Endometrial microvascular endothelial cells (primary cell): Measurements from ENCODE around the gene COL3A1. TPM values are rescaled to one million over a fixed set of nuclear protein-coding genes. Genes with fewer than 3 reads are reported as not detected.

Source experiments
- in situ Hi-C: cut with HindIII; loops from 2 replicates; pipeline ENCODE4 v1.10.0; 2017; ENCODE audit warnings: low sequenced_read_pairs, low pct_unique_long_range_greater_than_20kb; ENCODE audit errors: inconsistent ontology term
- total RNA-seq: library from RNA; depleted of rRNA; stranded (reverse); fragments of >200 nt; gene quantifications from one replicate; pipeline ENCODE4 v1.2.3, GENCODE V29; 2015; ENCODE audit errors: inconsistent ontology term

Gene COL3A1
- total RNA-seq, 1 donor from 2014 or later: 23.0 TPM

DNA sequence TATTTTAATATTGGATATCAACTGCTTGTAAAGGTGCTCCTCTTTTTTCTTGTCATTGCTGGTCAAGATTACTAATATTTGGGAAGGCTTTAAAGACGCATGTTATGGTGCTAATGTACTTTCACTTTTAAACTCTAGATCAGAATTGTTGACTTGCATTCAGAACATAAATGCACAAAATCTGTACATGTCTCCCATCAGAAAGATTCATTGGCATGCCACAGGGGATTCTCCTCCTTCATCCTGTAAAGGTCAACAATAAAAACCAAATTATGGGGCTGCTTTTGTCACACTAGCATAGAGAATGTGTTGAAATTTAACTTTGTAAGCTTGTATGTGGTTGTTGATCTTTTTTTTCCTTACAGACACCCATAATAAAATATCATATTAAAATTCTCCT, 38.2 kb downstream of the COL3A1 start:
- in situ Hi-C loops: no loop called here

DNA sequence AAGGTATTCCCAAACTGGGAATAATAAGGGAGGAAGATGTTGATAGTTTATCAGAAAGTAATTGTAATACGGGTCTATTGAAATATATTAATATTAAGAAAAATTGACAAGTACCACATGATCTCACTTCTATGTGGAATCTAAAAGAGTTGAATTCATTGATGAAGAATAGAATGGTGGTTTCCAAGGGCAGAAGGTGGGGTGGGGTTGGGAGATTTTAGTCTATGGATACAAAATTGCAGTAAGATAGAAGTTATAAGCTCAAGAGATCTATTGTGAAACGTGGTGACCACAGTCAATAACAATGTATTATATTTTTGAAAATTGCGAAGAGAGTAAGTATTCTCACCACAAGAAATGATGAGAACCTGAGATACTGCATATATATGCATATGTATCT, 38.9 kb downstream of the COL3A1 start:
- in situ Hi-C loops: no loop called here

DNA sequence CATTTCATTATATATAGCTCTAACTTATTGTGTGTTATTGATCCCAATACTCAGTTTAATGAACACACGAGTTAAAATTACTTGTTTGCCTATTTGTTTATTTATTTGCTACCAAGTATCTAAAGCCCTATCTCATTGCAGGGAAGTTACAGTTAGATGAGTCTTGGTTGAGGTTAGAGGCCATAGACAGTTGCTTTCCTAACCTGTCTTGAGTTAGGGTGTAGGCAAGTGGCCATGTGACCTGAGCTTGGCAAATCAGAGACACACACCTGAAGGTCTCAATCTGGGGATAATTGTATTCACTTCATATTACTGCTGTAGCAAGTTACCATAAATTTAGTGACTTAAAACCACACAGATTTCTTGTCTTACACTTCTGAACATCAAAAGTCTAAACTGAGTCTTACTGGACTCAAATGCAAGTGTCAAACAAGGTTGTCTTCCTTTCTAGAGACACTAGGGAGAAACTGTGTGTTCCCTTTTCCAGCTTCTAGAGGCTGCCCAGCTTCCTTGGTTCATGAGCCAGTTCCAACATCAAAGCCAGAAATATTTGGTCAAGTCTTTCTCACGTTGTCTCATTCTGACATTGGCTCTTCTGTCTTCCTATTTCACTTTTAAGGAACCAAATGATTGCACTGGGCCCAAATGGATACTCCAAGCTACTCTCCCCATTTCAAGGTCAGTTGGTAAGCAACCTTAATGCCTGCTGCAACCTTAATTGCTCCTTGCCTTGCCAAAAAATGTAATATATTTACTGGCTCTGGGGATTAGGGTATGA, 39.7 kb downstream of the COL3A1 start:
- in situ Hi-C loops: no loop called here

DNA sequence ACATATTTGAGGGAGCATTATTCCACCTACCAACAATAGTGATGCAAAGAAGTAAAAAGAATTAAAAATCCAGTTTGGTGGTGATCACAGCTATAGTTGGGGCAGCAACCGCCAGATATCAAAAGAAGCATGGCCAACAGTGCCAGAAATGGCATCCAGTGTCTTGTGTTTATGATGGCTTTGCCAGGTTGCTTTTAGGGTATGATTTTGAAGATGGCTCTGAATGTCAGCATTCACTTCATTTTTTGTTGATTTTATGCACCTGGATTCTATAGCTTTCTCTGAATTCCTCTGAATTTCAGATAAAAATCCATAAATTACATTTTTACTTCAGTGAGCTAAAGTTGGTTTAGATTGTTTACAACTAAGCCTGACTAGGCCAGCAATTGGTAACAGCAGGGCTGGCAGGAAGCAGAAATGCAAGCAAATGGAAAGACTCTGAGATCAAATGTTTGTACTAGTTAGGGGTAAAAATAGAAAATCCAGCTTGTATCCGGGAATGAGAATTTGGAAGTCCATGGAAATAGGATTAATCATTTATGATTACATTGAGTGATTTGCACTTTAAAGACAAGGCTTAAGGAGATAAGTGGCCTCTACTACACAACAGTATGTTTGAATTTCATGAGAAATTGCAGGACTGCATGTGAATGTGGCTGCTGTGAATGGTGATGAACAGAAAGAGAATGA, 40.4 kb downstream of the COL3A1 start:
- in situ Hi-C loops: no loop called here

DNA sequence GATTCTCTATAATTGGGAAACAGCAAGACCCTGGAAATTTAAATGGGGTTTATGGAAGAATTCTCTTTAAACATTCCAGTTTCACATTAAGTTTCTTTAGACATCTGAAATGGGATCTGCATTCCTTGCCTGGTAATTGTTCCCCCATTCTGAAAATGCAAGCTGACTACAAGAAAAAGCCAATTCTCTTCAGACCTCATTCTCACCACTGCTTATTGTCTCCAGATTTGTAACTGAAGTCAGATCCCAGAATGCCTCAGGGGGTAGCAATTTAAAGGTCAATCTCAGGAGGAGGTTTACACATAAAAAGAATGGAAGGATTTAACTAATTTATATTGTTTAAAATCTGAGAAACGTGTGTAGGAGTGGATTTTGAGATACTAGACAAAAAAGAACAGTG, 41.2 kb downstream of the COL3A1 start:
- in situ Hi-C loops: no loop called here

DNA sequence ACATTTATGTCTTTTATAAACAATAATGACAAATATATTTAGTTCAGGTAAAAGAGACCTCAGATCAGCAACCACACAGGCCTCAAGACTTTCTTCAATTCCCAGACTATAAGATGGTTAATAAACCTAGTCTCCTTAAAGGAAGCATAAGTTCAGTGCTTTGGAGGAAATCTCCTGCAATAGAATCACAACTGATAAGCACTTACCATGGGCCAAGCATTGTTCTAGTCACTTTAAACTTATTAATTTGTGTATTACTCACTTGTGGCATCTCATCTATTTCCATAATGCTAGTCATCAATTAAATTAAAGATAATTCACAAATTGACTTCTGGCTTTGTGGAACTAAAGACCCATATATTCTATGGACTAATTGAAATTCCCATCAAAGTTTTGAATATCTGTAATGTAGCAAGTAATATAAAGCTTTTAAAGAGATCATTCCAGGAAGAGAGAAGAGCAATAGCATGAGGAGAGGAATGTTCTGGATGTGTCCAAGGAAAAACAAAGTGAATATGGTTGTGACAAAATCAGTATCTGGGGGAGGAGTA, 42.2 kb downstream of the COL3A1 start:
- in situ Hi-C loops: no loop called here

DNA sequence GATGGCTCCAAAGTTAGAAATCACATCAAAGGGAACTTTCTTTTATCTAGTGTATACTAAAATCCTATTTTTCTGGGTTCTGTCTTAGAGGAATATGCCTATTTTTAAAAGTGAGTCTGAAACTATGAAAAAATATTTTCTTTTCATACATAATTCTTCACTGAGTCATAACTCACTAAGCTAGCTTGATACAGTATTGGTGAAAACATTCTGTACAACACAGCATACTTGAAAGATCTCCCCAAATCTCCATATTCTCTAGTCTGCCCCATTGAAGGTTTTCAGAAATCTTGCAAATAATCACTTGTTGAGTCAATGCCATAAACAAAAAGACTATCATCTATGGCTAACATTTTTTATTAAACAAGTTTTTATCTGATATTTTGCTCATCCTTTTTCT, 44.5 kb downstream of the COL3A1 start:
- in situ Hi-C loops: no loop called here

DNA sequence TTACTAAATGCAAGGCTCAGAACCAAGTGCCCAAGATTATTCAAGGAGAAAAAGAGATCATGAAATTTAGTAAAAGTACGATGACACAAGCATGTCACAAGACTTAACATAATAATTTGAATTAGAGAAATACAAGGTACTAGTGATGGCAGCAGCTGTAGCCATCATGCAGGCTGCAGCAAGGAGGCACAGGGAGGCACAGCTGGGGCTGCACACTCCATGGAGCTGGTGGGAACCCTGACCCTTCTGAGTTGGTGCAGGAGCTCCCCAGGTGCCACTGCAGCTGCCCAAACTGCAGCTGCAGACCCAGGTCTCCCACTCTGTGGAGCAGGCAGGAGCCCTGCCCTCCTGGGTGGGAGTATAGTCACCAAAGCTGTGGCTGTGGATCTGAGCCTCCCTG, 46.0 kb downstream of the COL3A1 start:
- in situ Hi-C loops: no loop called here

DNA sequence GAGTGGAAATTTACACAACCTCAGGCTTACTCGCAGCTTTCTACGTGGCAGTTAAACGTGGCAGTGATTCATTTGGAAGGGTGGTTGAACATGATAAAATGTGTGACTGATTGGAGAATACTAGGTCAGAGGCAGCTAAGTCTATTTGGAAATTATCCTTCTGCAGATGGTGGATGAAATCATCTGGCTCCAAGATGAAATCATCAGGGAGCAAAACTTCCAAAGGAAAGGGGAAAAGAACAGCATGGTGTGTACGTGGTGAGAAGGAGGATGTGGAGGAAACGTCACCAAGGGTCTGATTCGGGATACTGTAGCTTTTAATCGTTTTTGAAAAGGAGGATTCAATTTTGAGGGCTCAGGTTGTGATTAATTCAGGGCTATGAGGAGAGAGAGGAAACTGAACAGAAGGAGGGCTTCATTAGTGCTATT, 47.9 kb downstream of the COL3A1 start:
- in situ Hi-C loops: no loop called here

DNA sequence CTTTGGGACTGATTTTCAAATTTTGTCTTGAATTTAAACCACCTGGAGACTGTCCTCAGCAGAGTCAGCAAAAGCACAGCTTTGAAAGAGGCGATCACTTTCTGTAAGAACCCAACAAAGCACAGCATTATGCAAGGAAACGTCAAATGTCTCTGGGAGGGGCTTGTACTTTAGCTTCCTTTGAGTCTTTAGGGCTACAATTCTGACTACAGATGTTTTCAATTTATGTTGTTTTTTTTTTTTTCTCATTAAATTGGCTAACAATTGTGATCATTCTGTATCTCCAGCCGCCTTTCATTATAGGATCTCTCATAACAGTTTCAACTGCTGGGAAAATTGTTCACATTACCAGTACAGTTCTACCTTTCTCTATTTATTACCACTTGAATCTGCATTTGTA, 48.3 kb downstream of the COL3A1 start:
- in situ Hi-C loops: no loop called here

DNA sequence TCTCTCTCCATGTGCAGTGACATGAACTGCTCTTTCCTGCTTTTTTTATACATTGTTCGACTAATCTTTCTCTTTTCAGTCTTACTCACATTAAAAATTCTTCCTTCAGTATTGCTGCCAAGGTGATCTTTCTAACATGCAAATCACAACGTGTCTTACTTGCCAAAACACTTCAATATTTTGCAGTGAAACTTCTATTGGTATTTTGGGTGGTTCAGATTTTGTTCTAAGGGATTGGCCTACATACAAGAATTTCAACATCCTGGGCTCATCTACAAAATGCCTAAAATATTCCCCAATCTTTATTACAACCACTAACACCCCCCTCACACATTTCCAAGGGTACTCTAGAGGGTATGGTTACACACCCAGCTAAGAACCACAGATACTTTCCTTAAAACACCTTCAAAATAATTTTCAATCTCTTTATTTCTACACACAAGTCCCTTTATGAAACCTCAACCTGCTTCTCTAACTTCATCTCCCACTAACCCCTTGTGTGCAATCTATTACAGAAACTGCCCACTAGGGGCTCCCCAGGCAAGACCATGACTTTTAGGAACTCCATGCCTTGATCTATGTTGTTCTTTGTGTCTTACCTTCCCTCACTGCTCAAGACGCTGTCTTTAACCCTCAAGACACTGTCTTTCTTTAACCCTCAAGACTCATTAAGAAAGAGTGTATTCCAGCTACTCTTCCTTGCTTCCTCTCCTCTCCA, 50.9 kb downstream of the COL3A1 start:
- in situ Hi-C loops: no loop called here

DNA sequence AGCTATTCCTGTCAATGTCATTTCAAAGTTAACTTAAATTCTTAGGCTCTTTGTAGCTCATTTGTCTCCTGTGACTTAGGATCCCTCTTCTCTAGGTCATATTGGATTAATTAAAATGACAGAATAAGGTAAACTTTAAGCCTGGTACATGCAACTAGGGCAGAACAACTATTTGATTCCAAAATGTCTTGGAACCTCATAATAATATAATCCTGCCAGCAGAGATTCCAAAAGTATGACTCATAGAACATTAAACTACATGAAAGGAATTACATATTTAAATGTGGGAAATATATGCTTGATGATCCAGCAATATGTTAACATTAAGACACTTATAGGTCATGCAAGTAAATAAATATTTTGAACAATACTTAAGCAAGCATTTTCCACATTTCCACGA, 63.3 kb downstream of the COL3A1 start:
- in situ Hi-C loops: no loop called here

DNA sequence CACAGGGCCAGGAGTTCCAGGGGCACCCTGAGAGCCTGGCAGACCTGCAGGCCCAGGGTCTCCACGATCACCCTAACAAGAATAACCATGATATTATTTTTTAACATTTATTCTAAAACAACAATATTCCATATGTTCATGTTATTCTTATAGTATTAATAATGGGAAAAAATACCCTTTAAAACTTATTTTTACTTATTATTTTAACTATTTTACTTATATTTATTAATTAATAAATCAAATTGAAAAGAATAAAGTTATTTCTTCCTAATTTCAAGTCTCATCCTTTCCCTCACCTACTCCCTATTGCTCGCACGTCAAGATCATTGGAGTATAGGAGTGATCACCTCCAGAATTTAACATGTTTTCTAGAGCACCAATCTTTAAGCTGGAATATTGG, 71.7 kb downstream of the COL3A1 start:
- in situ Hi-C loops: no loop called here

DNA sequence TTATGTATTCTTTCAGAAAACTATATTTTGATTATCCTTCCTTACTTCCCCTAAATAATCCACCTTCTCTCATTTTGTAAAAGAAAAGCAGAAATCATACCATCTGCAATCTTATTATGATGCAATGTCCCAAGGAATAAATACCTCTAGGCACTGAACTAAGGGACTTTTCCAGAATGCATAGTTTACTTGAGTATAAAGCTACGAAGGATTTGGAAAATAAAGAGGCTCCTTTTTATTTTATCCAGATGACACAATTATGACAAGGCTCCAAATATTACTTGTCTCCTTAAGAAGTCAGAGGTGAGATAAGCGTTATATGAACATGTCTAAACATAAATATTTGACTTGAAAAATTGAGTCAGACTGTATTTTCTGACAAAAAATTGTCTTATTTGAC, 72.1 kb downstream of the COL3A1 start:
- in situ Hi-C loops: no loop called here

DNA sequence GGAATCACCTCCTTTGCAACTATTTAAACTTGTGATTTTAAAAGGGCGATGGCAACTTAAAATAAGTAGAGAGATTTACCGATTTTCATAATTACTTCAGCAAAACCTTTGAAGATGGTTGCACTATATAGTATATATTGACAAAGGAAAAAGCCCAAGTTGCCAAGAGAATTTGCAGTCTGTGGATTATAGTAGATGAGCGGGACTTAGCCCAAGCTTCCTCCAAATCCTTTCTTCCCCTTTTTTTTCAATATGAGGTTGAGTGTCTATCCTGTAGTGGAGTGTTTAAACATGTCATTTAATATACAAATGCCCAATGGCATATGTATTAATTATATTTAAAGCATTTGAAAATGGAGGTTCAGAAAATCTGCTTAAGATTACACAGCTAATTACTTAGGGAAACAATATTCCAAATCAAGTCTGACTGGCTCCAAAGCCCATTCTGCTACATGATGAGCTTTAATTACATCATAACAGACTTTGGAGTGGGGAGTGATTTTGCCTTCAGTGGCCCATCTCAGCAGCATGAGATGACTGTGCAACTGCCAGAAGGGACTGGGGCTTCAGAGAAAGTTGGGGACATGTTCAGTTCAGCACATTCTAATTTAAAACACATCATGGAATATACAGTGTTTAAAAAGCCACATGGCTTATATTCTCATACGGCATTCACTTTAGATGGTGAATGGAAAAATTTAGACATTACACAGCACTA, 73.2 kb downstream of the COL3A1 start:
- in situ Hi-C loops: no loop called here

DNA sequence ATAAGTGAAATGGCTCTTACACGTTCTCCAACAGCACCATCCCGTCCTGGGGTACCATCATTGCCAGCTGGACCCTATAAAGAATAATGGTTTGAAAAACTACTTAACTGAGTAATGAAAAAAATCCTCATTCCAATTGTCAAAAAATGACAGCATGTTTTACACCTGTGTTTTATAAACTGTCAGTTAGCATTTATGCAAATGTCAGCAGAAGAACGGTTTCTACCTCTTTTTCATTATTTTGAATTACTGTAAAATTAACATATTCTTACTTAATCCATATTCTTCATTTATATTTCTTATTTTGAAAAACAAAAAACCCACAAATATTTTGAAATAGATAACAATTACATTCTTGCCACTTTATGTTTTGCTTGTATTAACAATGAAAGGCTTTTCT, 74.0 kb downstream of the COL3A1 start:
- in situ Hi-C loops: no loop called here

DNA sequence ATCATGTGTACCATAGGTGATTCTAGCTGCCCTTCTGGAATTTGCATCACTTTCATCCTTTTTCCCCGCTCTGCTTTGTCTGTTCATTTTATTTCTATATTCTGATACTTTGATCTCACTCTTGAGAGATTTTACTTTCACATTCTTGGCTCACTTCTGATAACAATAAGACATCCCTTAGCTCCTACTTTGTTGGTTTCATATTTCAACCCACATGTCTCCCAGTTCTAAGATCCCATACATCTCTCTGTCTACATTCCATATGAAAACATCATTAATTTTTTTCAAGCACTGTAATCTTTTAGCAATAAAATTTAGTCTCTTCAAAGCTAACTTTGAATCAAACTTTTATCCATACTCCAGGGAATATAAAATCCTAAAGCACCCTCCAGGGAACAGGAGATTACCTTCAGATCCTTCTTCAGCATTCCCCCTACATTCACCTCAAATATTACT, 75.6 kb downstream of the COL3A1 start:
- in situ Hi-C loops: no loop called here

DNA sequence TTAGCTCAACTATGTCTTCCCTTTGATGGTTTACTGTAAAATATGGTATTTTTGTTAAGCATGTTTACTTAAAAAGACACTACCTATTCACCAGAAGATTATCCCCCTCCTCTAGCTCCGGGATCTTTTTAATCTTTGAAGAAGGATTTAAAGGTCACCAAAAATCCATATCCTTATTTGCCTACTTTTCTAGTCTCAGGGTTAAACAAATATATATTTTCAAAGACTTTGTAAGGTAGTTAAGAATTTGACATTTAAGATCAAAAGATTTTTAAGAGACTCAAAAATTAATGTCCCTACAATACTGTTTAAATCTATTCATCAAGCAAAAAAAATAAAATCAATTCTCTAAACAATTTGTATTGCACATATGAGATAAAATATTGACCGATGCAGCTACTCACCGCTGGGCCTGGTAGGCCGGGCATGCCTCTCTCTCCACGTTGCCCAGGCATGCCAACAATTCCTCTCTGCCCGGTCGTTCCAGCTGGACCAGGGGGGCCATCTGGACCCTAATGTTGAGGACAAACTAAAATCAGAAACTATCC, 76.1 kb downstream of the COL3A1 start:
- in situ Hi-C loops: no loop called here
